GM13976 (cell line): ENCODE data around the gene MTG2.

ENCODE experiments used
- DNase-seq: peaks from one replicate; pipeline ENCODE4 v3.0.0; 2012; ENCODE audit warnings: low spot score
- in situ Hi-C: fragments of 300-500 bp; cut with MboI; formaldehyde crosslinking; loops from one replicate; pipeline ENCODE4 v1.12.0; 2022; ENCODE audit warnings: low sequenced_read_pairs, mixed read lengths, inconsistent platforms; ENCODE audit not compliant: unreplicated experiment
- TF ChIP-seq, protein P1 (sequence below): IDR thresholded peaks from 2 replicates; pipeline ENCODE4 v1.5.1; 2012; ENCODE audit warnings: borderline replicate concordance, mild to moderate bottlenecking; ENCODE audit not compliant: insufficient read depth; ENCODE audit errors: extremely low read depth, missing control alignments, control extremely low read depth

The MTG2 gene

DNA sequence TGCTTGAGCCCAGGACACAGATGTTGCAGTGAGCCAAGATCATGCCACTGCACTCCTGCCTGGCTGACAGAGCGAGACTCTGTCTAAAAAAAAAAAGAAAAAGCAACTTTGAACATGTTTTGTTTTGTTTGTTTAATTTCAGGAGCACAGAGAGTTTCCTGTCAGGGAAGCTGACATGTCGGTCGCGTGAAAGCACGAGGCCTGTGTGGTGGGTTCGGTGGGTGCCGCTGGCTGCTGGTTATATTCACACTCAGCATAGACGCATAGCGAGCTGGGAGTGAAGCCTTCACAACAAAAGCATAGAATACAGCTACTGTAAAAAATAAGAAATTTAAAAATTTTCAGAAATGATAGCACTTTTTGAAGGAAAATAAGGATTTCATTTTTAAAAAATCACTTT is 14.5 kb downstream of the MTG2 start:
- TF ChIP-seq, protein P1, sequence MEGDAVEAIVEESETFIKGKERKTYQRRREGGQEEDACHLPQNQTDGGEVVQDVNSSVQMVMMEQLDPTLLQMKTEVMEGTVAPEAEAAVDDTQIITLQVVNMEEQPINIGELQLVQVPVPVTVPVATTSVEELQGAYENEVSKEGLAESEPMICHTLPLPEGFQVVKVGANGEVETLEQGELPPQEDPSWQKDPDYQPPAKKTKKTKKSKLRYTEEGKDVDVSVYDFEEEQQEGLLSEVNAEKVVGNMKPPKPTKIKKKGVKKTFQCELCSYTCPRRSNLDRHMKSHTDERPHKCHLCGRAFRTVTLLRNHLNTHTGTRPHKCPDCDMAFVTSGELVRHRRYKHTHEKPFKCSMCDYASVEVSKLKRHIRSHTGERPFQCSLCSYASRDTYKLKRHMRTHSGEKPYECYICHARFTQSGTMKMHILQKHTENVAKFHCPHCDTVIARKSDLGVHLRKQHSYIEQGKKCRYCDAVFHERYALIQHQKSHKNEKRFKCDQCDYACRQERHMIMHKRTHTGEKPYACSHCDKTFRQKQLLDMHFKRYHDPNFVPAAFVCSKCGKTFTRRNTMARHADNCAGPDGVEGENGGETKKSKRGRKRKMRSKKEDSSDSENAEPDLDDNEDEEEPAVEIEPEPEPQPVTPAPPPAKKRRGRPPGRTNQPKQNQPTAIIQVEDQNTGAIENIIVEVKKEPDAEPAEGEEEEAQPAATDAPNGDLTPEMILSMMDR: no peak
- no peak for DNase-seq
- in situ Hi-C loops: no loop called here

DNA sequence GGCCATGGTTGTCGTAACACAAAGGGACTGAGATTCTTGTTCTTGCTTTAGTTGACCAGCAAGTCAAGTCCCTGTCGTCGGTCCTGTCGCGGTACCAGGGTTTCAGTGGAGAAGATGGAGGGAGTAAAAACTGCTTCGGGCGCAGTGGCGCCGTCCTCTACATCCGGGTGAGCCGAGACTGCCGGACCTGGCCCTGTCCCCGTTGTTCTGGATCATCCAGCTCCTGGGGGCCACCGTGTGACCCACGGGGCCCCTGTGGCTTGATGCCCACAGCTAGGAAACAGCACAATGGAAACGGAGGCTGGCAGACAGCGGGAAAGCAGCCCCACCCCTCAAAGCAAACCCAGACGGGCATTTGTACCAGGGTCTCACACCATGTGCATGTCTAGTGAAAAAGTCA is 15.0 kb downstream of the MTG2 start:
- no peak for DNase-seq
- TF ChIP-seq, protein P1: no peak
- in situ Hi-C loops: no loop called here

DNA sequence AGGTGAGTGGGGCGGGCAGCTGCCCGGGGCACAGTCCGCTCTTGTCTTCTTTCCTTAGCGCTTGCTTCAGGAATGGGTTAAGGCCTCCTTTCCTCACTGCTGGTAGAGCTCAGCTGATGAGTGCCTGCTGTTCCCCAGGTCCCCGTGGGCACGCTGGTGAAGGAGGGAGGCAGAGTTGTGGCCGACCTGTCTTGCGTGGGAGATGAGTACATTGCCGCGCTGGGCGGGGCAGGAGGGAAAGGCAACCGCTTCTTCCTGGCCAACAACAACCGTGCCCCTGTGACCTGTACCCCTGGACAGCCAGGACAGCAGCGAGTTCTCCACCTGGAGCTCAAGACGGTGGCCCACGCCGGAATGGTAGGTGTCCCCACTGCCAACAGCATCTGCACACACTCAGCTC is 15.7 kb downstream of the MTG2 start:
- TF ChIP-seq, protein P1: no peak
- in situ Hi-C loops: no loop called here

DNA sequence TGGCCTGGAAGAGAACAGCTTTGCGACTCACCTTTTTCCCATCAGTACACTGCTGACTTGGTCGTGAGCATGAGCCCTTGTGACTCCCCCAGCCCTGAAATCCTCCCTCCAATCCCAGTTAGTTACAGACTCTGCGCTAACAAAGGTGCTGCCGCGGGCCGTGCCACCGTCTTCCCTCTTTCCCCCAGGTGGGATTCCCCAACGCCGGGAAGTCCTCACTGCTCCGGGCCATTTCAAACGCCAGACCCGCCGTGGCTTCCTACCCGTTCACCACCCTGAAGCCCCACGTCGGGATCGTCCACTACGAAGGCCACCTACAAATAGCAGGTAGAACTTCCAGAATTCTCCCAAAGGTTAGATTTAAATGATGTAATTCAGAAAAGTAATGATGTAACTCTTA is 16.1 kb downstream of the MTG2 start:
- TF ChIP-seq, protein P1: no peak
- DNase-seq: no peak
- in situ Hi-C loops: no loop called here

More for the DNA sequence above, 15.7 kb downstream of the MTG2 start:
- DNase-seq: no peak

DNA sequence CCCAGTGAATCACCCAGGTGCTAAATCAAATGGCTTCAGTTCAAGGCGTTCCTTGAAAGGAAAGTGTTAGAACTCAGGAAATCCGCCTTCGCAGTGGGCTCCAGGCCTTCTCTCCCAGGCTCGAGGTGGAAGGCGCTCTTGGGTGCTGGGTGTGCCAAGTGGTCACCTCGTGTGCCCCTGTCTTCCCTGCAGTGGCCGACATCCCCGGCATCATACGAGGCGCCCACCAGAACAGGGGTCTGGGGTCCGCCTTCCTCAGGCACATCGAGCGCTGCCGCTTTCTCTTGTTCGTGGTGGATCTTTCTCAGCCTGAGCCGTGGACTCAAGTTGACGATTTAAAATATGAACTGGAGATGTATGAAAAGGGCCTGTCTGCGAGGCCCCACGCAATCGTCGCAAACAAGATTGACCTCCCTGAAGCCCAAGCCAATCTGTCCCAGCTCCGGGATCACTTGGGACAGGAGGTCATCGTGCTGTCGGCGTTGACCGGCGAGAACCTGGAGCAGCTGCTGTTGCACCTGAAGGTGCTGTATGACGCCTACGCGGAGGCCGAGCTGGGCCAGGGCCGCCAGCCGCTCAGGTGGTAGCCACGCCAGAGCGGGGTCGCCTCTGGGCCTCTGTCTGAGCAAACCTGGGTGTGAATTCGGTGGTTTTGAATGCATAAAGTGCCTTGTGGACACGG is 17.8 kb downstream of the MTG2 start:
- in situ Hi-C loops: no loop called here
- TF ChIP-seq, protein P1: no peak

DNA sequence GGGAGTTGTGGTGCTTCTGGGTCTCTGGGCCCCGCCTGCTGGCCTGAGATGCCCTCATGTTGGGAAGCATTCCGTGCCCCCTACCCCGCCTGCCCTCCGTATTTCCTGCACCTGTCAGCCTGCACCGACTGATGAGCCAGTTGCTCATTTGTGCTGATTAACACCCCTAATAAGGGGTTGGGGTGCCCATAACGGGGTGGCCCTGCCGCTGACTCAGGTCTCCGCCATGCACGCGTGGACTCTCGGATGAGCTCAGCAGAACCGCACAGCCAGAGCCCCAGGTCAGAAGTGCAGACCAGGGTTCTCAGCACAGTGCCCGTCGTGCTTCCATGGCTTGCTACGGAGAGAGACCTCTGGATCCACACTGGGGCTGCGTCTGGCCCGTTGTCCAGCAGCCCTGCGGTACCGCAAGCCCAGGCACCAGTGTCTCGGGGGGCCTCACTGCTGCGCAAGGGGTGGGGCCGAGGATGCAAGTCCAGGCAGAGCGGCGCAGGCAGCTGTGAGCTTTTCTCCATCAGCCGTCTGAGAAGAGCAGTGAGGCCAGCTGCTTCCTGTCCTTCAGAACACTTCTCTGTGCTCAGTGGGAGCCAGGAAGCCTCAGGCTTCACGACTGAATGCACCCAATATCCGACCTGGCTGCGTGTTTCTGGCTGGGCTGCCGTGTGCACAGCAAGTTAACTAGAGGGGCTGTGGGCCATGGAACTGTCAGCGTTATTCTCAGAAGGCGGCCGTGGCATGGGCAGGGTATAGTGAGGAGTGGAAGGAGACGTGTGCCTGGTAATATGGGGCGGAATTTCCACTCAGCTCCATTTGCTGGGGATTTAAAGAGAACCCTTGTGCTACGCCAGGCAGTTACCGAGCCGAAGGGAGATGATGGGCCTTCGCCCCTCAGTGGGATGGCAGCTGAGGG is 18.6 kb downstream of the MTG2 start:
- DNase-seq: peak; percentile 77
- TF ChIP-seq, protein P1: no peak
- in situ Hi-C loops: no loop called here

More for the DNA sequence above, 17.8 kb downstream of the MTG2 start:
- no peak for DNase-seq
